Stimulated activated CD8-positive, alpha-beta memory T cell treated with anti-CD3 and anti-CD28 coated beads, Interleukin-15, amount 100 ng/mL, for 4 hours (primary cell): ENCODE results near the gene APIP.

Experiments used
- DNase-seq, 2 donors: peaks; one replicate each; pipeline ENCODE4 v3.0.0-alpha.2; 2020; ENCODE audit warnings: low read depth in 2 of 2

The APIP gene

GRCh38 chr11:34840736-34841386 is 75.3 kb downstream of the APIP start:
- DNase-seq, result no peak

- DNase-seq, result no peak
These were observed 76.2 kb downstream of the APIP start for GRCh38 chr11:34839969-34840368.

GRCh38 chr11:34836958-34837856 is 79.0 kb downstream of the APIP start:
- no peak for DNase-seq

GRCh38 chr11:34833602-34834001 is 82.6 kb downstream of the APIP start:
- no peak for DNase-seq
